Kidney (tissue), 14 donors: ENCODE measurements around the gene GRK6. TPM values are rescaled to one million over a fixed set of nuclear protein-coding genes. Genes with fewer than 3 reads are reported as not detected.

ENCODE experiments used
- DNase-seq, 5 donors: peaks; one replicate each; pipeline ENCODE4 v3.0.0-alpha.2; 2013 to 2020
- FAIRE-seq: peaks from 2 replicates; lab custom pipeline; 2012; peaks lifted over from hg19 to GRCh38; lab: Jason Lieb, UNC
- H3K27ac ChIP-seq, 2 donors: one replicate each; pipeline ENCODE4 v1.7.0; 2013; ENCODE audit warnings: low read depth in 2 of 2, low read length in 2 of 2, inconsistent platforms in 1 of 2
- H3K27me3 ChIP-seq: one replicate; pipeline ENCODE4 v1.7.1; 2013; ENCODE audit warnings: low read length, inconsistent platforms; ENCODE audit not compliant: control insufficient read depth, insufficient read depth
- H3K36me3 ChIP-seq, 3 donors: one replicate each; pipeline versions ENCODE4 v1.7.0 to v1.7.1; 2013; ENCODE audit warnings: low read length in 3 of 3, control low read depth in 1 of 3, inconsistent platforms in 1 of 3; ENCODE audit not compliant: insufficient read depth in 3 of 3, control insufficient read depth in 2 of 3
- H3K4me1 ChIP-seq, 3 donors: one replicate each; pipeline versions ENCODE4 v1.7.0 to v1.7.1; 2013; ENCODE audit warnings: low read length in 3 of 3, inconsistent platforms in 1 of 3, low read depth in 1 of 3; ENCODE audit not compliant: control insufficient read depth in 2 of 3, insufficient read depth in 2 of 3
- H3K4me3 ChIP-seq, 3 donors: one replicate each; pipeline versions ENCODE4 v1.7.0 to v1.8.1; 2013; ENCODE audit warnings: low read length in 3 of 3, control low read depth in 1 of 3, inconsistent platforms in 1 of 3
- H3K9ac ChIP-seq, 3 donors: one replicate each; pipeline versions ENCODE4 v1.7.0 to v1.7.1; 2013; ENCODE audit warnings: low read length in 3 of 3, control low read depth in 1 of 3, inconsistent platforms in 1 of 3
- H3K9me3 ChIP-seq, 3 donors: one replicate each; pipeline versions ENCODE4 v1.7.0 to v1.7.1; 2013; ENCODE audit warnings: low read length in 3 of 3, control low read depth in 1 of 3, inconsistent platforms in 1 of 3; ENCODE audit not compliant: control insufficient read depth in 2 of 3, insufficient read depth in 1 of 3
- CTCF ChIP-seq: IDR thresholded peaks from 3 replicates; pipeline ENCODE4 v1.5.1; 2012; ENCODE audit warnings: mild to moderate bottlenecking, moderate library complexity, borderline replicate concordance; ENCODE audit not compliant: insufficient read depth; ENCODE audit errors: extremely low read depth
- intact Hi-C: fragments of 100-400 bp; cut with DNase I; formaldehyde crosslinking; loops from one replicate; pipeline ENCODE4 v1.11.1; 2022
- polyA plus RNA-seq: library from polyadenylated mRNA; stranded (reverse); fragments of 350-450 nt; fragmentation: Illumina TruSeq; extraction: RNeasy Lipid Tissue Mini Kit (QIAGEN cat#74804); gene quantifications from one replicate; pipeline ENCODE4 v1.2.3, GENCODE V29; 2014; ENCODE audit warnings: low read depth, low replicate concordance; ENCODE audit not compliant: insufficient read depth
- total RNA-seq: library from RNA; stranded (reverse); fragmentation: NEBNext Ultra II Directional; extraction: Animal tissue kit (Norgen Biotek cat#: 25700); gene quantifications from one replicate; pipeline ENCODE4 v1.2.1, GENCODE V29; 2021
- donor health status: control.
- donor health status: control.
- donor health status: control.
- donor health status: control.
- donor health status: control.
- donor health status: DM: yes; HTN: yes; CAD: no.
- donor health status: Normal renal cell carcinoma (clear cell type).

GRK6 gene
- total and polyA plus RNA-seq, 2 donors from 2014 or later: 9.6 to 37.8 TPM

DNA sequence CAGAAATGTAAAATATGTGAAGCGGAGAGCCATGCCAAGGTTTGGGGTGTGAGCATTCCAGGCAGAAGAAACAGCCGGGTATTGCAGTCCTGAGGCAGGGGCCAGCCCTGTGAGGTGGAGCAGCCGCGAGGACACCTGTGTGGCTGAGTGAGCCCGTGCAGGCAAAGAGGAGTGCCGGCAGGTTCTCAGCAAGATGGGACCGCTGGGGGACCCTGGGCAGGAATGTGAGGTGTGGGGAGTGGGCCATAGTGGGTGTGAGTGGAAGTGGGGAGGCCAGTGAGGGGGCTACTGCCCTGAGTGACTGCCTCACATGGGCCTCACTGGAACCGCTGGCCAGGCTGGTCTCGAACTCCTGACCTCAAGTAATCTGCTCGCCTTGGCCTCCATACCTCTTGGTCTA, 12.0 kb downstream of the GRK6 start:
- Histone ChIP-seq H3K36me3 (peaks cover 2 to 13% (median 10%) of the 10 kb centered on the region in 3 donors), H3K4me3 (no peak overlapping the region), H3K27ac (no peak overlapping the region), H3K4me1 (no peaks in the 10 kb centered on the region), H3K27me3 (no peaks in the 10 kb centered on the region), H3K9me3 (no peaks in the 10 kb centered on the region), H3K9ac (no peak overlapping the region)
- intact Hi-C loops: no loop called here
- no peak for DNase-seq
- FAIRE-seq: no peak
- TF ChIP-seq CTCF: no peak

DNA sequence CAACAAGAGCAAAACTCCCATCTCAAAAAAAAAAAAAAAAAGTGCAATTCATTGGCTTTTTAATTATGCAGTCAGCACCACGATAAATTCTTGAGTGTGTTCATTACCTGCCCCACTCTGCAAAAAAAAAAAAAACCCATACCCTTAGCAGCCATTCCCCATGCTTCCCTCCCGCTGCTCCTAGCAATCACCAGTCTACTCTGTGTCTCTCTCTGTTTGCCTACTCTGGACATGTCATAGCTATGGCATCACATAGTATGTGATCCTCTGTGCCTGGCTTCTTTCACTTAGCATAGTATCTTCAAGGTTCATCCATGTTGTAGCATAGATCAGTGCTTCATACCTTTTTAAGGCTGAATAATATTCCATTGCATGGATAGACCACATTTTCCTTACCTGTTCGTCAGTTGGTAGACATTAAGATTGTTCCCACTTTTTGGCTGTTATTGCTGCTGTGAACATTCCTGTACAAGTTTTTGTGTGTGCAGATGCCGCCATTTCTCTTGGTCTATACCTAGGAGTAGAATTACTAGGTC, 13.1 kb downstream of the GRK6 start:
- Histone ChIP-seq H3K9me3 (no peaks in the 10 kb centered on the region), H3K4me3 (no peak overlapping the region), H3K9ac (no peak overlapping the region), H3K27ac (no peak overlapping the region), H3K4me1 (no peaks in the 10 kb centered on the region), H3K27me3 (no peaks in the 10 kb centered on the region), H3K36me3 (peaks cover 2 to 4% (median 4%) of the 10 kb centered on the region in 3 donors)
- FAIRE-seq (no peak), DNase-seq (no peak)
- intact Hi-C loops: no loop called here
- TF ChIP-seq CTCF: no peak

- intact Hi-C loops: no loop called here
- no peak overlapping the region for H3K4me3 ChIP-seq
- H3K4me1 ChIP-seq: no peaks in the 10 kb centered on the region
- H3K27me3 ChIP-seq: no peaks in the 10 kb centered on the region
- no peak for TF ChIP-seq CTCF
- H3K9ac ChIP-seq: no peak overlapping the region
- peaks cover 2 to 3% (median 3%) of the 10 kb centered on the region in 3 donors for H3K36me3 ChIP-seq
- FAIRE-seq (no peak), DNase-seq (peak in 1 of 5 donors; percentile 29)
- H3K9me3 ChIP-seq: no peaks in the 10 kb centered on the region
- no peak overlapping the region for H3K27ac ChIP-seq
These were observed 13.9 kb downstream of the GRK6 start for GRCh38 chr5:177440211-177440989.
